Muscle of leg (tissue), 11 donors: Measurements from ENCODE around the gene KPTN. TPM values are rescaled to one million over a fixed set of nuclear protein-coding genes. Genes with fewer than 3 reads are reported as not detected.
A peak's percentile ranks its signal among the peaks of the same experiment; 100 is the strongest.

Source experiments
- DNase-seq: peaks from one replicate; pipeline ENCODE4 v3.0.0; 2013
- H3K27ac ChIP-seq: one replicate; pipeline ENCODE4 v1.5.1; 2013; ENCODE audit warnings: mild to moderate bottlenecking, low read length, control low read depth
- H3K27me3 ChIP-seq: one replicate; pipeline ENCODE4 v1.6.1; 2013; ENCODE audit warnings: low read length; ENCODE audit not compliant: control insufficient read depth, insufficient read depth
- H3K36me3 ChIP-seq: one replicate; pipeline ENCODE4 v1.6.1; 2013; ENCODE audit warnings: low read length; ENCODE audit not compliant: control insufficient read depth, insufficient read depth
- H3K4me1 ChIP-seq: one replicate; pipeline ENCODE4 v1.6.1; 2013; ENCODE audit warnings: low read length; ENCODE audit not compliant: control insufficient read depth, insufficient read depth
- H3K4me3 ChIP-seq: one replicate; pipeline ENCODE4 v1.5.1; 2013; ENCODE audit warnings: low read length, control low read depth
- H3K9me3 ChIP-seq: replicated peaks from 2 replicates; pipeline ENCODE4 v1.6.1; 2013; ENCODE audit warnings: low read depth, low read length; ENCODE audit not compliant: control insufficient read depth
- WGBS: methylation state at CpG from one replicate; pipeline ENCODE4 v1.1.5; 2013; ENCODE audit warnings: missing lambda C conversion rate; ENCODE audit not compliant: insufficient coverage; 5-methylcytosine and 5-hydroxymethylcytosine counted together
- polyA plus RNA-seq, 8 donors: library from polyadenylated mRNA; unstranded; fragments of 120-200 nt; gene quantifications; one replicate each; pipeline versions ENCODE4 v1.2.1 to v1.2.3, GENCODE V29; 2013; ENCODE audit warnings: inconsistent platforms in 1 of 8, low replicate concordance in 1 of 8; ENCODE audit not compliant: insufficient read length in 8 of 8, insufficient read depth in 1 of 8
- total RNA-seq: library from RNA; stranded (reverse); fragments of 120-200 nt; gene quantifications from one replicate; pipeline ENCODE4 v1.2.4, GENCODE V29; 2013

KPTN gene
- total and polyA plus RNA-seq, 9 donors: 5.4 to 12.0 (median 8.7) TPM

DNA sequence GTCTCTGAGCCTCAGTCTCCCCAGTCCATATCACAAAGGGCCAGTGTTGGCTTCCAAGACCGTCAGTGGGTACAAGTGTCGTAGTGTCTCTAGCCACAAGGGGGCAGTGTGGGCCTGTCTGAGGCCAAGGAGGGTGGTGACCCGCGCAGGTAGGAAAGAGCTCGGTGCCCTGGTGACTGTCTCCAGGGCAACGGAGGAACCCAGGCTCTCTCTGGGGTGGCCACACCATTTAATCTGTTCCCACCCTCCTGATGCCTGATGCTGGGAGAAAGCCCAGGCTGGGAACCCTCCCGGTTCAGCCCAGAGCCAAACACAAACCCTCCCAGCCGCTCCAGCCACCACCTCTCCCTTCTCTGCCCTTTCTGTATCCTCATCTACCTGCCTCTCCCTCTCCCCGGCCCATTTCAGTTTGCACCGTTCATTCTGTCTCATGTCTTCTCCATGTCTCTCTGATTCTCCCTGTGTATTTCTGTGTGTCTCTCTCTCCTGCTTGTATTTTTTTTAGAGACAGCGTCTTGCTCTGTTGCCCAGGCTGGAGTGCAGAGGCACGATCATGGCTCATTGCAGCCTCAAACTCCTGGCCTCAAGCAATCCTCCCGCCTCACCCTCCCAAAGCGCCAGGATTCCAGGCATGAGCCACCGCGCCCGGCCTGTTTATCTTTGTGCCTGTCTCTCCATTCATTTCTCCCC lies 47.2 kb downstream of the KPTN start:
- H3K4me1 ChIP-seq: peaks cover 2% of the 10 kb centered on the region
- 31% methylated on average over 14 of the region's 17 CpGs for WGBS
- H3K36me3 ChIP-seq: no peaks in the 10 kb centered on the region
- no peaks in the 10 kb centered on the region for H3K9me3 ChIP-seq
- no peak overlapping the region for H3K27ac ChIP-seq
- DNase-seq: peak; percentile 62
- peaks cover 21% of the 10 kb centered on the region for H3K27me3 ChIP-seq
- H3K4me3 ChIP-seq: no peak overlapping the region

DNA sequence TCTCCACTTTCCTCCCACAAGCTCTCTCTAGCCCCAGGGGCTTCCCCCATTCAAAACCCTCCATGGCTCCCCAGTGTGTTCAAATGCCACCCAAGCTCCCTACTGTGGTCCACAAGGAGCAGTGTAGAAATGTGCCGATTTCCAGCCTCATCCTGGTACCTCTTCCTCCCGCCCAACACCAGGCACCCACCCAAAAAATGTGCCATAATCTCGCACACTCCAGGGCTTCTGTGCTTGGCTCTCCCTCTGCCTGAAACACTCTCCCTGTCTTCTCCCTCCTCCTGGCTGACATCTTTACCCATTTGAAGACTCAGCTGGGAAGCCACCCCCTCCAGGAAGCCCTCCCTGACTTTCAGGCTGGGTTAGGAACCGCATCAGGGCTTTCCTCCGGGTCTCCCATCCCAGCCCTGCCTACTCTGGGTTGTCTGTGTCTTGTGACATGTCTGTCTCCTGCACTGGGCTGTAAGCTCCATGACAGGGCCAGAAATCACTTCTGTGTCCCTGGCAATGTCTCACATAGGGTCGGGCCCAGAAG lies 48.1 kb downstream of the KPTN start:
- no peak for DNase-seq
- no peaks in the 10 kb centered on the region for H3K36me3 ChIP-seq
- H3K4me3 ChIP-seq: no peak overlapping the region
- peaks cover 26% of the 10 kb centered on the region for H3K27me3 ChIP-seq
- H3K4me1 ChIP-seq: peaks cover 2% of the 10 kb centered on the region
- no peaks in the 10 kb centered on the region for H3K9me3 ChIP-seq
- H3K27ac ChIP-seq: no peak overlapping the region
- WGBS: 80% methylated on average over 3 of the region's 6 CpGs

DNA sequence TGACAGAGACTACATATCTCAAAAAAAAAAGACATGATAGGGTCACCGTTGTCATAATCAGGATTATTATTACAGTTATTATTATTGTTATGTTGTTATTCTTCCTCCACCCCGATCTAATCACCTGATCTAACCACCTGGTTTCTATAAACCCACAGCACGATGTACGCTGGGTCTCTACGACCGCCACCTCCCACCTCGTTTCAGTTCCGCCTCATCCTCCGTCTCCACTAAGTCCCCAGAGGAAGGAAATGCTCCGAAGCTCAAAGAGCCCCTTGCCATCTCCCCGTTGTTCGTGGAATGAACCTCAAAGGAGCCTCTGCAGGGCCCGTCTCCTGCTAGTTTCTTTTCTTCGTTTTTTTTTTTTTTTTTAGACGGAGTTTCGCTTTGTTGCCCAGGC lies 48.8 kb downstream of the KPTN start:
- no peak for DNase-seq
- Histone ChIP-seq H3K4me1 (peaks cover 5% of the 10 kb centered on the region), H3K4me3 (no peak overlapping the region), H3K27me3 (peaks cover 33% of the 10 kb centered on the region), H3K27ac (no peak overlapping the region), H3K9me3 (no peaks in the 10 kb centered on the region), H3K36me3 (no peaks in the 10 kb centered on the region)
- WGBS: 38% methylated on average over 9 of the region's 16 CpGs

DNA sequence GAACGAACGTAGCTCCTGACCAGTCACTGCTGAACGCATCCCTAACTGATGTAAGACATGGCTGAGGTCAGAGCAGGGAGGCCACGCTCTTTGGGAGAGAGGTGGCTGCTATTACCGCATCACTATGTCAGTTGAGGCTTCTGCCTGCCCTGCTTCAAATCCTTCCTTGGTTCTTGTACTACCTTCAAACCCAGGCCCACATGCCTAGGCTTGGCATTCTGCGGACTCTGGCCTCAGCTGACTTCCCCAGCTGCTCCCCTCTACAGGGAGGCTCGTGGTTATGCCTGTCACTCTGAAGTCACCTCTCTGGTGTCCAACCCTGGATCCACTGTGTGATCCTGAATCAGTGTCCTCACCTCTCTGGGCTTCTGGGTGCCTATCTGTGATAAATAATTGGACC lies 49.9 kb downstream of the KPTN start:
- DNase-seq: no peak
- Histone ChIP-seq H3K9me3 (no peaks in the 10 kb centered on the region), H3K36me3 (no peaks in the 10 kb centered on the region), H3K27ac (no peak overlapping the region), H3K4me1 (peaks cover 13% of the 10 kb centered on the region), H3K27me3 (peaks cover 45% of the 10 kb centered on the region), H3K4me3 (no peak overlapping the region)
- 75% methylated on average over 6 of the region's 7 CpGs for WGBS

DNA sequence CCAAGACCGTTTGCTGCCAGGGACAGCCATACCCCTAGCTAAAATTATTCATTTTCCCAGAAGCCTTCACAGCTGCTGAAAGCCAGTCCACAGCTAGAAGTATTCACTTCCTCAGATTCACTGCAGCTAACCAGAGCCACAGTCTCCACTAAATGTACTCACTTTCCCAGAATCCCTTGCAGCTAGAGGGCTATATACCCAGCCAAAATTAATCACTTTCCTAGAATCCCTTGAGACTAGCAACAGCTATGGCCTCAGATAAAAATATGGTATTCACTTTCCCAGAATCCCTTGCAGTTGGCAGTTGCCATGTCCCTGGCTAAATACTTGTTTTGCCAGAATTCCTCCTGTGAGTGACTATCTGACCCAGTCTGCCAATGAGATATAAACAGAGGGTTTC lies 50.9 kb downstream of the KPTN start:
- Histone ChIP-seq H3K27me3 (peaks cover 54% of the 10 kb centered on the region), H3K27ac (no peak overlapping the region), H3K4me1 (peaks cover 21% of the 10 kb centered on the region), H3K9me3 (no peaks in the 10 kb centered on the region), H3K4me3 (no peak overlapping the region), H3K36me3 (no peaks in the 10 kb centered on the region)
- no peak for DNase-seq
- 44% methylated on average over 1 of the region's 1 CpG for WGBS

DNA sequence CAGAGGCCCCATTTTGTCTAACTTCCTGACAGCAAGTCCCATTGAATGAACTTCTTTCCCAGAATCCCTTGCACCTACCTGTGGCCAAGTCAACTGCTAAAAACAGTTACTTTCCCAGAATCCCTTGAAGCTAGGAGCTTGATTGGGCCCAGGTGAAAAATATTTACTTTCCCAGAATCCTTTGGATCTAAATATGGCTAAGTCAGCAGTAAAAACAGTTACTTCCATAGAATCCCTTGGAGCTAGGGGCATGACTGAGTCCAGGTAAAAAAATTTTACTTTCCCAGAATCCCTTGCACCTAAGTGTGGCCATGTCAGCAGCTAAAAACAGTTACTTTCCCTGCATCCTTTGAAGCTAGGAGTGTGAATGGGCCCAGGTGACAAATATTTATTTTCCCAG lies 51.5 kb downstream of the KPTN start:
- no peak overlapping the region for H3K27ac ChIP-seq
- no peak overlapping the region for H3K4me3 ChIP-seq
- H3K27me3 ChIP-seq: peaks cover 54% of the 10 kb centered on the region
- DNase-seq: no peak
- no peaks in the 10 kb centered on the region for H3K9me3 ChIP-seq
- H3K4me1 ChIP-seq: peaks cover 26% of the 10 kb centered on the region
- no peaks in the 10 kb centered on the region for H3K36me3 ChIP-seq

DNA sequence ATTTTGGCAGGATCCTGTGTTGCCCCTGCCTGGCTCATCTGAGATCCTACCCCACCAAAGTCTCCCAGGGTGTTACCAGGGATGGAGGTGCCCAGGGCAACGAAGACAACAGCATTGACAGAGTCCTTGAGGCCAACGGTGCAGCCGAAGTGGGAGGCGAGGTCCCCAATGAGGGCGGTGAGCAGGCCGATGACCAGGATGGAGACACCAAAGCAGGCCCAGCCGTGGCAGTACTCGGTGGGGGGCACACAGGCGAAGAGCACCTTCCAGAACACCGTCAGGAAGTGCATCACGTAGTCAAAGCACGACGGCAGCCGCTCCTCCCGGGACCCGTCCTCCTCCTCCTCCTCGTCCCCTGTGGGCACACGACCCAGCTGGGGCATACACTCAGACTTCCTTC lies 51.9 kb downstream of the KPTN start:
- Histone ChIP-seq H3K36me3 (no peaks in the 10 kb centered on the region), H3K4me3 (no peak overlapping the region), H3K4me1 (peaks cover 26% of the 10 kb centered on the region), H3K9me3 (no peaks in the 10 kb centered on the region), H3K27me3 (peaks cover 57% of the 10 kb centered on the region), H3K27ac (no peak overlapping the region)
- no peak for DNase-seq
- WGBS: 81% methylated on average over 18 of the region's 18 CpGs

DNA sequence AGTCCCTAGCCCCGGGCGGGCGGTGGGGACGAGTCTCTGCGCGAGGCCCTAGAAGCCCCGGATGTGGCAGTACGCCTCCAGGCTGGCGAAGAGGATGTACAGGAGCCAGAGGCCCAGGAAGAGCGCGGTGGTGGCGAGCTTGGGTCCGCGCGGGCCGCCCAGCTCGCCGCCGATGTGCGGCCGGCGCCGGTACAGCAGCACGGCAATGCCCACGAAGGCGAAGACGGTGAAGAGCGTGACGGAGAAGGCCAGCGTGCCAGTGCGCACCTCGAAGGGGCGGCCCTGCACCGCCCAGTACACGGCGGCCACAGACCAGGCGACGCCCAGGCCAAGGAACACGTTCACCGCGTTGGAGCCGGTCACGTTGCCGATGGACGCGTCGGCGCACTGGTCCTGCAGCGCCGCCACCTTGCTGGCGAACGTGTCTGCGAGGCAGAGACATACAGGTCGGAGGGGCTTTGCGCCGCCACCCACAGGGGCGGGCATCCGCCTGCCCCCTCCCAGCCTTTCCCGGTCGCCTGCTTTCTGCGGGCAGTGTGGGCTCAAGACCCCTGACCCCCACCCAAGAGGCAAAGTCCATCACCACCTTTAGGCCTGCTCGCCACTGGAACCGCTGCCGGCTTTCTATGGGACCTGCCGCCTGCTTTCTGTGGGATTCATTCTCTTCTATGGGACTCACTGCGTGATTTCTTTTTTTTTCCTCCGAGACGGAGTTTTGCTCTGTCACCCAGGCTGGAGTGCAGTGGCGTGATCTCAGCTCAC lies 53.8 kb downstream of the KPTN start:
- Histone ChIP-seq H3K4me1 (peaks cover 24% of the 10 kb centered on the region), H3K9me3 (no peaks in the 10 kb centered on the region), H3K27ac (no peak overlapping the region), H3K4me3 (no peak overlapping the region), H3K36me3 (no peaks in the 10 kb centered on the region), H3K27me3 (peaks cover 71% of the 10 kb centered on the region)
- 1% methylated on average over 69 of the region's 69 CpGs for WGBS
- DNase-seq: no peak

DNA sequence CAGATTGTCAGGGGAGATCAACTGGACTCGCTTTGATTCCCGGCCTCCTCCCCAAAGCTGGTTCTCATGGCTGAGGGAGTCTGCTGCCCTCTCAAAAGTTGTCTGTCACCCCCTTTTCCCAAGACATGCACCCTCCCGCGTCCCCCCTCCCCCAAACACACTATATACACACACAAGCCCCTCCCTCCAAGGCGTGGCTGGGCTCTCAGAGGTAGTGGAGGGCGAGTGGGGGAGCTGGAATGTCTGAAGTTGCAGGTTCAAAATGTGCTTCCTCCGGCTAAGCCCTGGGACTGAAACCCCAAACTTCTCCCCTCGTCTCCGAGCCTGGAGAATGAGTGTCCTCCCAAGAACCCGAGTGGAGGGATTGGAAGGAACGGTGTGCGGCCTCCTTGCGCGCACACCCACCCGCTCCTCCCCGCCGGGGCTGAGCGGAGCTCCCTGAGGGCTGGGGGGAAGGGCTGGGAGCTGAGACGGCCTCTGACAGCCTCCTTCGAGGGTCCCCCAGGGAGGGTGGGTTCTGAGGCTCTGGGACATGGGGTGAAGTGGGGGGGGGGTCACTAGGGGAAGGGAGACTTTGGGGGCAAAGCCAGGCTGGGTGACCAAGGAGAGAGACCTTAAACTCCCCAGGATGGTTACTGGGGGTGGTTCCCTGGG lies 54.8 kb downstream of the KPTN start:
- peaks cover 24% of the 10 kb centered on the region for H3K4me1 ChIP-seq
- WGBS: 8% methylated on average over 9 of the region's 20 CpGs
- no peak overlapping the region for H3K4me3 ChIP-seq
- no peak overlapping the region for H3K27ac ChIP-seq
- H3K36me3 ChIP-seq: no peaks in the 10 kb centered on the region
- DNase-seq: no peak
- H3K9me3 ChIP-seq: no peaks in the 10 kb centered on the region
- peaks cover 77% of the 10 kb centered on the region for H3K27me3 ChIP-seq

DNA sequence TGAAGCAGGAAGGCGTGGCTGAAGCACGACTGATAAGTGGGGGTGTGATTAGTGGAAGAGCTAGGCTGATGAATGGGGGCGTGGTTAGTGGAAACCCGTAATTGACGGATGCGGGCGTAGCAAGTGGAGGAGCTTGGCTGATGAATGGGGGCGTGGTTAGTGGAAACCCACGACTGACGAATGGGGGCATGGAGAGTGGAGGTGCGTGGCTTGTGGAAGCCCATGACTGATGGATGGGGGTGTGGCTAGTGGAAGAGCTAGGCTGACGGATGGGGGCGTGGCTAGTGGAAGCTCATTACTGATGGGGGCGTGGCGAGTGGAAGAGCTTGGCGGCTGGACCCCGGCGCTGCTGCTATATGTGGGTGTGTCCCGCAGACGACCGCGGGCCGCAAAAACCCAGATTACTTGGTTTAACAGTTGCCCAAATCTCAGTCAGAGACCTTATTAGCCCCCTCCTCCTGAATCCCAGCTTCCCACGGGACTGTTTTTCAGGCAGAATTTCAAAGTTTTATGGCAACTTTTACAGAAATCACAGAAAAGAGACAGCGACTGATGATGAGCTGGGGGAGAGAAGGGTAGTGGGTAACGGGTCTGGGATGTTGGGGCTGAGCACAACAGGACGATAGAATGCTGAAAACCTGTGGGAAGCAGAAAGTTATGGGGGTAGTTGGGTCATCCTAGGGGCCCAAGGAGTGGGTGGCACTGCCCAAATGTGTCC lies 55.7 kb downstream of the KPTN start:
- Histone ChIP-seq H3K9me3 (no peaks in the 10 kb centered on the region), H3K4me1 (peaks cover 24% of the 10 kb centered on the region), H3K27ac (no peak overlapping the region), H3K4me3 (no peak overlapping the region), H3K27me3 (peaks cover 86% of the 10 kb centered on the region), H3K36me3 (no peaks in the 10 kb centered on the region)
- WGBS: 3% methylated on average over 15 of the region's 27 CpGs
- peak; percentile 92 for DNase-seq
